HCT116 (cell line): ENCODE data around the gene TBX4. TPM values are rescaled to one million over a fixed set of nuclear protein-coding genes. Genes with fewer than 3 reads are reported as not detected.

Experiments
- ATAC-seq: fragments of 200-7000 bp; cut with Tn5 transposase; 2 replicates; pipeline ENCODE4 v1.9.1; 2020; ENCODE audit warnings: mild to moderate bottlenecking, moderate library complexity
- BruUV-seq: library from RNA; stranded (reverse); fragments of 400-500 nt; replicated peaks from 2 replicates; lab custom pipeline; 2021; lab: Mats Ljungman, UMichigan
- CTCF ChIA-PET: fragments of 300-600 bp; sonication (Branson Sonifier 250); formaldehyde crosslinking; loops from one replicate; lab custom pipeline; 2021; ENCODE audit warnings: antibody characterized with exemption; lab: Charles Lee
- POLR2A ChIA-PET: fragments of 300-600, 350-600 bp; sonication (Branson Sonifier 250); formaldehyde crosslinking; loops from one replicate; lab custom pipeline; 2021; ENCODE audit warnings: antibody characterized with exemption; lab: Charles Lee
- RAD21 ChIA-PET, 2 experiments: fragments of 300-600 bp; sonication (Branson Sonifier 250); formaldehyde crosslinking; loops; one replicate each; lab custom pipeline; 2023; ENCODE audit warnings: low total read pairs in 2 of 2; ENCODE audit not compliant: uncharacterized antibody in 2 of 2, unreplicated experiment in 2 of 2, low non-redundant PET in 1 of 2; lab: Charles Lee
- DNase-seq: peaks from one replicate; pipeline ENCODE4 v3.0.0-alpha.2; 2010; ENCODE audit warnings: low read depth, low spot score
- H2AFZ ChIP-seq: fragments of 200-600 bp; shearing (Covaris generic), sonication (generic); 2 replicates; pipeline ENCODE4 v1.6.1; 2017; ENCODE audit warnings: low read depth, mixed run types, mixed read lengths, antibody characterized with exemption, low read length; ENCODE audit not compliant: poor library complexity, severe bottlenecking
- H3K27ac ChIP-seq: 2 replicates; pipeline ENCODE4 v1.5.1; 2012; ENCODE audit warnings: low read depth, low read length
- H3K27me3 ChIP-seq: fragments of 200-600 bp; sonication (generic); 2 replicates; pipeline ENCODE4 v1.6.1; 2016; ENCODE audit warnings: mixed run types, low read length, mixed read lengths; ENCODE audit not compliant: insufficient read depth
- H3K36me3 ChIP-seq, 2 experiments: fragments of 200-500 bp in 1 of 2; fragments of 200-600 bp in 1 of 2; sonication (Bioruptor generic) in 1 of 2; sonication (generic) in 1 of 2; 2 replicates each; pipeline versions ENCODE4 v1.5.1 to v1.6.1; 2014 to 2016; ENCODE audit warnings: low read length in 2 of 2, inconsistent platforms in 1 of 2, mixed read lengths in 1 of 2, mixed run types in 1 of 2; ENCODE audit not compliant: insufficient read depth in 2 of 2, control insufficient read depth in 1 of 2
- H3K4me1 ChIP-seq, 2 experiments: fragments of 200-600 bp in 1 of 2; sonication (generic) in 1 of 2; 2 replicates each; pipeline versions ENCODE4 v1.5.1 to v1.6.1; 2012 to 2017; ENCODE audit warnings: low read length in 2 of 2, inconsistent platforms in 1 of 2, mild to moderate bottlenecking in 1 of 2, mixed read lengths in 1 of 2, mixed run types in 1 of 2, moderate library complexity in 1 of 2; ENCODE audit not compliant: insufficient read depth in 2 of 2, control insufficient read depth in 1 of 2
- H3K4me2 ChIP-seq: fragments of 200-600 bp; sonication (generic); 2 replicates; pipeline ENCODE4 v1.6.1; 2017; ENCODE audit warnings: mixed run types, low read length, mixed read lengths
- H3K4me3 ChIP-seq, 2 experiments: fragments of 200-600 bp in 1 of 2; sonication (generic) in 1 of 2; replicated peaks in 1 of 2; 2 replicates each; pipeline ENCODE4 v1.5.1; 2011 to 2016; ENCODE audit warnings: low read length in 2 of 2, control low read depth in 1 of 2, low read depth in 1 of 2, mild to moderate bottlenecking in 1 of 2, mixed read lengths in 1 of 2, mixed run types in 1 of 2
- H3K79me2 ChIP-seq: fragments of 200-600 bp; sonication (generic); 2 replicates; pipeline ENCODE4 v1.6.1; 2017; ENCODE audit warnings: mild to moderate bottlenecking, mixed run types, low read length, moderate library complexity, mixed read lengths; ENCODE audit not compliant: insufficient read depth
- H3K9ac ChIP-seq: fragments of 200-600 bp; sonication (generic); 2 replicates; pipeline ENCODE4 v1.6.1; 2016; ENCODE audit warnings: low read length, mixed read lengths
- H3K9me2 ChIP-seq: fragments of 200-600 bp; sonication (generic), shearing (Covaris generic); 2 replicates; pipeline ENCODE4 v1.6.1; 2017; ENCODE audit warnings: mixed run types, mild to moderate bottlenecking, moderate library complexity; ENCODE audit not compliant: insufficient read depth
- H3K9me3 ChIP-seq, 2 experiments: fragments of 200-500 bp in 1 of 2; fragments of 200-600 bp in 1 of 2; sonication (Bioruptor generic) in 1 of 2; sonication (generic) in 1 of 2; 2 replicates each; pipeline ENCODE4 v1.6.1; 2014 to 2017; ENCODE audit warnings: low read length in 2 of 2, mixed read lengths in 2 of 2, inconsistent platforms in 1 of 2, low read depth in 1 of 2, mild to moderate bottlenecking in 1 of 2, mixed run types in 1 of 2, moderate library complexity in 1 of 2; ENCODE audit not compliant: control insufficient read depth in 1 of 2, insufficient read depth in 1 of 2
- H4K20me1 ChIP-seq: fragments of 200-600 bp; sonication (generic), shearing (Covaris generic); 2 replicates; pipeline ENCODE4 v1.6.1; 2017; ENCODE audit warnings: mixed run types, mild to moderate bottlenecking, moderate library complexity; ENCODE audit not compliant: insufficient read depth
- ATF3 ChIP-seq: IDR thresholded peaks from 2 replicates; pipeline ENCODE4 v1.6.1; 2012
- CBX3 ChIP-seq: IDR thresholded peaks from 2 replicates; pipeline ENCODE4 v1.6.1; 2012; ENCODE audit warnings: low read depth
- CEBPB ChIP-seq: IDR thresholded peaks from 2 replicates; pipeline ENCODE4 v1.6.1; 2012; ENCODE audit warnings: low read depth
- CTCF ChIP-seq, 3 experiments: fragments of 200-600 bp in 1 of 3; sonication (generic) in 1 of 3; IDR thresholded peaks in 2 of 3; conservative IDR thresholded peaks in 1 of 3; 2 replicates each; pipeline ENCODE4 v1.5.1; 2012 to 2017; ENCODE audit warnings: low read depth in 2 of 3, low read length in 2 of 3, antibody characterized with exemption in 1 of 3, borderline replicate concordance in 1 of 3, control low read depth in 1 of 3, mild to moderate bottlenecking in 1 of 3, mixed read lengths in 1 of 3, mixed run types in 1 of 3, moderate library complexity in 1 of 3; ENCODE audit not compliant: insufficient read depth in 1 of 3
- EGR1 ChIP-seq: IDR thresholded peaks from 2 replicates; pipeline ENCODE4 v1.6.1; 2012; ENCODE audit warnings: low read depth
- EZH2 ChIP-seq: fragments of 200-600 bp; sonication (generic); IDR thresholded peaks from 2 replicates; pipeline ENCODE4 v1.6.1; 2017; ENCODE audit warnings: antibody characterized with exemption, mixed run types
- EZH2phosphoT487 ChIP-seq: fragments of 200-600 bp; IDR thresholded peaks from 2 replicates; pipeline ENCODE4 v1.6.1; 2018; ENCODE audit warnings: antibody characterized with exemption, borderline replicate concordance
- FOSL1 ChIP-seq: IDR thresholded peaks from 2 replicates; pipeline ENCODE4 v1.6.1; 2012; ENCODE audit warnings: low read depth
- JUND ChIP-seq: IDR thresholded peaks from 2 replicates; pipeline ENCODE4 v1.6.1; 2012
- POLR2A ChIP-seq: IDR thresholded peaks from 2 replicates; pipeline ENCODE4 v1.7.0; 2011; ENCODE audit warnings: borderline replicate concordance; ENCODE audit not compliant: insufficient read depth, insufficient read length; ENCODE audit errors: extremely low read depth
- POLR2AphosphoS5 ChIP-seq: IDR thresholded peaks from 2 replicates; pipeline ENCODE4 v1.6.1; 2011; ENCODE audit warnings: mild to moderate bottlenecking, low read depth, low read length, moderate library complexity
- RAD21 ChIP-seq: IDR thresholded peaks from 2 replicates; pipeline ENCODE4 v1.6.1; 2012; ENCODE audit warnings: low read depth, mild to moderate bottlenecking
- SIN3A ChIP-seq: IDR thresholded peaks from 2 replicates; pipeline ENCODE4 v1.6.1; 2012; ENCODE audit warnings: low read depth
- SRF ChIP-seq: IDR thresholded peaks from 2 replicates; pipeline ENCODE4 v1.6.1; 2012; ENCODE audit warnings: low read depth
- TCF7L2 ChIP-seq: IDR thresholded peaks from 2 replicates; pipeline ENCODE4 v1.7.0; 2011; ENCODE audit warnings: borderline replicate concordance, inconsistent platforms; ENCODE audit not compliant: insufficient read depth, insufficient read length; ENCODE audit errors: extremely low read depth
- YY1 ChIP-seq: IDR thresholded peaks from 2 replicates; pipeline ENCODE4 v1.6.1; 2011; ENCODE audit warnings: low read length, low read depth, moderate library complexity, mild to moderate bottlenecking; ENCODE audit not compliant: insufficient replicate concordance; ENCODE audit errors: extremely low read depth
- ZBTB33 ChIP-seq: IDR thresholded peaks from 2 replicates; pipeline ENCODE4 v1.6.1; 2011; ENCODE audit warnings: mild to moderate bottlenecking, low read length, moderate library complexity; ENCODE audit not compliant: insufficient replicate concordance; ENCODE audit errors: extremely low read depth
- ZFX ChIP-seq: fragments of 450-650 bp; IDR thresholded peaks from 2 replicates; pipeline ENCODE4 v1.6.1; 2017
- ZNF274 ChIP-seq: fragments of 200-500 bp; sonication (Bioruptor generic); IDR thresholded peaks from 2 replicates; pipeline ENCODE4 v1.6.1; 2014; ENCODE audit warnings: mild to moderate bottlenecking, low read depth, low read length, inconsistent platforms
- intact Hi-C: fragments of 100-400 bp; cut with micrococcal nuclease; formaldehyde crosslinking; loops from 2 replicates; pipeline ENCODE4 v1.10.0; 2022
- total RNA-seq: library from RNA; stranded (reverse); gene quantifications from one replicate; pipeline ENCODE4 v1.2.1, GENCODE V29; 2021; ENCODE audit not compliant: unreplicated experiment

TBX4 gene
- total RNA-seq, 1 experiment from 2014 or later: 0.27 TPM

GRCh38 chr17:61464130-61464842, 12.1 kb downstream of the TBX4 start:
- Histone ChIP-seq H3K4me3 (no peak overlapping the region), H3K4me2 (no peak overlapping the region), H3K27ac (no peak overlapping the region), H3K9ac (no peak overlapping the region), H2AFZ (no peak overlapping the region), H3K27me3 (no peaks in the 10 kb centered on the region), H3K79me2 (no peaks in the 10 kb centered on the region), H3K9me3 (no peaks in the 10 kb centered on the region), H4K20me1 (no peaks in the 10 kb centered on the region), H3K9me2 (no peaks in the 10 kb centered on the region), H3K4me1 (peaks cover 11 to 21% of the 10 kb centered on the region in 2 experiments), H3K36me3 (no peaks in the 10 kb centered on the region)
- TF ChIP-seq EZH2: no peak
- TF ChIP-seq EGR1: no peak
- TF ChIP-seq ZBTB33: no peak
- no peak for TF ChIP-seq SRF
- no peak for TF ChIP-seq POLR2AphosphoS5
- TF ChIP-seq RAD21: no peak
- TF ChIP-seq TCF7L2: no peak
- TF ChIP-seq SIN3A: no peak
- TF ChIP-seq JUND: no peak
- no peak for TF ChIP-seq ATF3
- no peak for TF ChIP-seq ZFX
- TF ChIP-seq CEBPB: no peak
- TF ChIP-seq FOSL1: no peak
- TF ChIP-seq POLR2A: no peak
- TF ChIP-seq CTCF (IDR thresholded peaks at IDR 0.05 in 2 of 3, conservative IDR thresholded peaks at IDR 0.05 in 1 of 3; ENCODE audit: borderline replicate concordance in 1 of 3, insufficient read depth in 1 of 3, low read depth in 2 of 3, low read length in 2 of 3): no peak
- no peak for TF ChIP-seq ZNF274
- TF ChIP-seq EZH2phosphoT487: no peak
- TF ChIP-seq YY1: no peak
- TF ChIP-seq CBX3: no peak
- no peak for DNase-seq
- CTCF ChIA-PET: no interaction called here
- no peak for ATAC-seq
- RAD21 ChIA-PET: no interaction called here
- intact Hi-C loops: no loop called here
- POLR2A ChIA-PET: no interaction called here
- no TSS peak for BruUV-seq
